ENCODE measurements around the gene SMIM35.

DNA sequence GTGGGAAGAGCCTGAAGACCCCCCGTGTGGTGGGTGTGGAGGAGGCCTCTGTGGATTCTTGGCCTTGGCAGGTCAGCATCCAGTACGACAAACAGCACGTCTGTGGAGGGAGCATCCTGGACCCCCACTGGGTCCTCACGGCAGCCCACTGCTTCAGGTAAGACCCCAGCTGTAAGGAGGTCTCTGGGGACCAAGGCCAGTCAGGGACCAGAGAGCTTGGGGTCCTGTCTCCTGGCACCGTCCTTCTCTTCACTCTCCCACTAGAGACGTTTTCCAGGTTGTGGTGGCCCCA lies 24.9 kb upstream of the SMIM35 start:
- TF ChIP-seq EZH2 (IDR thresholded peaks at IDR 0.05) (no peak), POLR2AphosphoS5 (IDR thresholded peaks at IDR 0.05; ENCODE audit: borderline replicate concordance, low read depth, low read length) (no peak)
